Pons (tissue), 1 donor: ENCODE measurements around the gene HTR3E.
"Not testable (repeated sequence)": the region's sequence is repeated elsewhere in the genome, so short reads cannot be mapped to it uniquely, and the experiment has no call there.

Experiments
- DNase-seq: peaks from one replicate; pipeline ENCODE4 v3.0.0-alpha.2; 2016; ENCODE audit warnings: low spot score

HTR3E gene

GRCh38 chr3:184110316-184110725 is 13.5 kb downstream of the HTR3E start:
- no peak for DNase-seq

- no peak for DNase-seq
These were observed 19.2 kb downstream of the HTR3E start for GRCh38 chr3:184116017-184116416.

GRCh38 chr3:184117636-184118035 is 20.8 kb downstream of the HTR3E start:
- no peak for DNase-seq

GRCh38 chr3:184121031-184121430 is 24.2 kb downstream of the HTR3E start:
- DNase-seq, result not testable (repeated sequence)

- no peak for DNase-seq
These were observed 29.1 kb downstream of the HTR3E start for GRCh38 chr3:184126006-184126405.

- no peak for DNase-seq
These were observed 32.1 kb downstream of the HTR3E start for GRCh38 chr3:184129012-184129411.

- DNase-seq, result no peak
These were observed 36.1 kb downstream of the HTR3E start for GRCh38 chr3:184132945-184133344.

- DNase-seq, result peak; percentile 83
These were observed 37.2 kb downstream of the HTR3E start for GRCh38 chr3:184133840-184134745.

- peak; percentile 74 for DNase-seq
These were observed 37.9 kb downstream of the HTR3E start for GRCh38 chr3:184134746-184135148.

GRCh38 chr3:184135149-184135910 is 38.5 kb downstream of the HTR3E start, which contains the start of gene EIF2B5:
EIF2B5 (plus strand) TSS chr3:184135358; CDS start chr3:184135386, 28 bp downstream.
- DNase-seq, result peak; percentile 97

- peak; percentile 25 for DNase-seq
These were observed 39.0 kb downstream of the HTR3E start for GRCh38 chr3:184135911-184136260.

- no peak for DNase-seq
These were observed 43.6 kb downstream of the HTR3E start for GRCh38 chr3:184140436-184140835.

GRCh38 chr3:184142199-184142598 is 45.3 kb downstream of the HTR3E start:
- no peak for DNase-seq

GRCh38 chr3:184143327-184143726 is 46.5 kb downstream of the HTR3E start:
- DNase-seq, result no peak

- DNase-seq, result no peak
These were observed 47.6 kb downstream of the HTR3E start for GRCh38 chr3:184144505-184144904.

GRCh38 chr3:184145111-184145524 is 48.3 kb downstream of the HTR3E start:
- no peak for DNase-seq

- no peak for DNase-seq
These were observed 48.9 kb downstream of the HTR3E start for GRCh38 chr3:184145751-184146270.

- DNase-seq, result no peak
These were observed 51.2 kb downstream of the HTR3E start for GRCh38 chr3:184148076-184148475.

- DNase-seq, result no peak
These were observed 52.3 kb downstream of the HTR3E start for GRCh38 chr3:184149123-184149522.

- not testable (repeated sequence) for DNase-seq
These were observed 52.9 kb downstream of the HTR3E start for GRCh38 chr3:184149770-184150169.

- peak; percentile 49 for DNase-seq
These were observed 58.2 kb downstream of the HTR3E start, which contains the start of gene DVL3 for GRCh38 chr3:184154885-184155643. DVL3 (plus strand) TSS chr3:184155377; CDS start chr3:184155636, 259 bp downstream.
